ENCODE results near the gene PKN1. TPM values are rescaled to one million over a fixed set of nuclear protein-coding genes. Genes with fewer than 3 reads are reported as not detected.
A peak's percentile ranks its signal among the peaks of the same experiment; 100 is the strongest.

PKN1 gene
- total RNA-seq, 3 donors from 2014 or later (not counting 1 experiment from before 2014, with no cell fraction given) = 323 to 351 (median 350) TPM

DNA sequence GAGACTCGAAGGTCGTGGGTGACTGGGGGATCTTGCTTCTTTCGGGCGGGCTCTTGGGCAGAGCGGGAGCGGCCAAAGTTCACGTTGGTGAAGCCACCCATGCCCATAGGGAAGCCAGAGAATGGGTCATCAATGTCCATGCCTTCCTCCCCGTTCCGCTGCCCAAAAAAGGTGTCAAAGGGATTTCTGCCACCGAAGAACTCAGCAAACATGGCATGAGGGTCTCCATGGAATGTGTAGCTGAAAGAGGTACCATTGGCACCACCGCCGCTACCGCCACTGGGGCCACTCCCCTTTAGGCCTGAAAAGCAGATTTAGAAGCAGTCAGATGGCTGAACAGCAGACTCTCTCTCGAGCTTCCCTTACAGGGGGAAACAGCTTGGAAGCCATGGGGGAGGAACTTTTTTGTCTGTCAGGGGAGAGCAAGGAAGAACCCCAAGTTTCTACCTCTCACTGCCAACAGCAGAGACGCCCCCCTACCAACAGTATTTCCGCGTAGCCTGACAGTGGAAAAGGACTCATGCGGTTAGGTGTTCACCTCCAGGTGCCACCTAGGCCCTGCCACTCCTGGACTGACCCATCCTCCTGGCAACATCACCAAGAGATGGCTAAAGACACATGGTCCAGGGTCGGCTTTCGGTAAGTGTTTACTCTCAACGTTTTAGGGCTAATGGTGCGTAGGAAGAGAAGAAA is 83.8 kb downstream of the PKN1 start:
- Mint-ChIP-seq H3K27me3 (ENCODE audit: low read depth in 2 of 2) (no peaks in the 10 kb centered on the region), H3K9me3 (no peaks in the 10 kb centered on the region), H3K4me3 (peak overlapping the region; percentile 95), H3K36me3 (peaks cover 8% of the 10 kb centered on the region), H3K4me1 (peaks cover 31 to 50% of the 10 kb centered on the region in 2 donors), H3K27ac (peak overlapping the region; percentile 91 to 96)
- intact Hi-C loops (cut with micrococcal nuclease) = loop anchor here (5.0 kb wide), 1 partner anchor 100 kb away; the partner anchor contains the start of gene DDX39A
- no peaks in the 10 kb centered on the region for H3K9me3 ChIP-seq (ENCODE audit: control insufficient read depth, insufficient read depth, low read length)
- peak overlapping the region; percentile 52 for H3K27ac ChIP-seq (ENCODE audit: low read length)
- peak overlapping the region; percentile 99 for H3K4me3 ChIP-seq (ENCODE audit: low read length)
- peaks cover 34% of the 10 kb centered on the region for H3K36me3 ChIP-seq (ENCODE audit: control insufficient read depth, insufficient read depth, low read length)
- WGBS (ENCODE audit: insufficient coverage) = 47% methylated on average over 17 of the region's 22 CpGs
- no peaks in the 10 kb centered on the region for H3K27me3 ChIP-seq (ENCODE audit: control insufficient read depth, insufficient read depth, low read length)
- ATAC-seq = no peak
- TF ChIP-seq, protein P1, sequence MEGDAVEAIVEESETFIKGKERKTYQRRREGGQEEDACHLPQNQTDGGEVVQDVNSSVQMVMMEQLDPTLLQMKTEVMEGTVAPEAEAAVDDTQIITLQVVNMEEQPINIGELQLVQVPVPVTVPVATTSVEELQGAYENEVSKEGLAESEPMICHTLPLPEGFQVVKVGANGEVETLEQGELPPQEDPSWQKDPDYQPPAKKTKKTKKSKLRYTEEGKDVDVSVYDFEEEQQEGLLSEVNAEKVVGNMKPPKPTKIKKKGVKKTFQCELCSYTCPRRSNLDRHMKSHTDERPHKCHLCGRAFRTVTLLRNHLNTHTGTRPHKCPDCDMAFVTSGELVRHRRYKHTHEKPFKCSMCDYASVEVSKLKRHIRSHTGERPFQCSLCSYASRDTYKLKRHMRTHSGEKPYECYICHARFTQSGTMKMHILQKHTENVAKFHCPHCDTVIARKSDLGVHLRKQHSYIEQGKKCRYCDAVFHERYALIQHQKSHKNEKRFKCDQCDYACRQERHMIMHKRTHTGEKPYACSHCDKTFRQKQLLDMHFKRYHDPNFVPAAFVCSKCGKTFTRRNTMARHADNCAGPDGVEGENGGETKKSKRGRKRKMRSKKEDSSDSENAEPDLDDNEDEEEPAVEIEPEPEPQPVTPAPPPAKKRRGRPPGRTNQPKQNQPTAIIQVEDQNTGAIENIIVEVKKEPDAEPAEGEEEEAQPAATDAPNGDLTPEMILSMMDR (IDR thresholded peaks at IDR 0.05) = no peak
- H3K4me1 ChIP-seq (ENCODE audit: control insufficient read depth, insufficient read depth, low read length) = peaks cover 52% of the 10 kb centered on the region
- DNase-seq = peak in 1 of 2 donors; percentile 41

DNA sequence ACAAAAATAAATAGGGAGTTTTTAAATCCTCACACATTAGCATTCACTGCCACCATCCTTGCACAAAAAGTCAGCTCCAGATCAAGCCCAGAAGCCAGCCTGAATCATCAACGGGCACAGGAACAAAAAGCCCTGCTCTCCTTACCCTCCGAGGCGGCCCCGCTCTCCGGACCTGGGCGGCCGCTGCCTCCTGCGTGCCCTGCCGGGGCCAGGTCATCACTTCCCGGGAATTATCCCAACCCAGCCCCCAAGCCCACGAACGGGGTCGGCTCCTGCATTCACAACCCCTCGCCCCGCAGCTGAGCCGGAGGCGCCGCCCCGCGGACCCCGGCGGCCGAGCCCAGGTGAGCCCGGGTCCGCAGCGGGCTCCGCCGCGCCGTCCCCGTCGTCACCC is 84.3 kb downstream of the PKN1 start:
- peaks cover 57% of the 10 kb centered on the region for H3K4me1 ChIP-seq (ENCODE audit: control insufficient read depth, insufficient read depth, low read length)
- DNase-seq (peak in 1 of 2 donors; percentile 44), ATAC-seq (no peak)
- peak overlapping the region; percentile 91 to 96 for H3K27ac Mint-ChIP-seq
- H3K4me3 Mint-ChIP-seq = peak overlapping the region; percentile 95
- H3K27me3 ChIP-seq (ENCODE audit: control insufficient read depth, insufficient read depth, low read length) = no peaks in the 10 kb centered on the region
- peaks cover 34% of the 10 kb centered on the region for H3K36me3 ChIP-seq (ENCODE audit: control insufficient read depth, insufficient read depth, low read length)
- no peaks in the 10 kb centered on the region for H3K27me3 Mint-ChIP-seq (ENCODE audit: low read depth in 2 of 2)
- peaks cover 36 to 56% of the 10 kb centered on the region in 2 donors for H3K4me1 Mint-ChIP-seq
- TF ChIP-seq, protein P1 (IDR thresholded peaks at IDR 0.05) = no peak
- peak overlapping the region; percentile 99 for H3K4me3 ChIP-seq (ENCODE audit: low read length)
- WGBS (ENCODE audit: insufficient coverage) = under 1% methylated on average over 32 of the region's 32 CpGs
- H3K27ac ChIP-seq (ENCODE audit: low read length) = peak overlapping the region; percentile 52
- H3K9me3 ChIP-seq (ENCODE audit: control insufficient read depth, insufficient read depth, low read length) = no peaks in the 10 kb centered on the region
- intact Hi-C loops (cut with micrococcal nuclease) = loop anchor here (5.0 kb wide), 1 partner anchor 100 kb away; the partner anchor contains the start of gene DDX39A
- H3K9me3 Mint-ChIP-seq = no peaks in the 10 kb centered on the region
- H3K36me3 Mint-ChIP-seq = peaks cover 8% of the 10 kb centered on the region

DNA sequence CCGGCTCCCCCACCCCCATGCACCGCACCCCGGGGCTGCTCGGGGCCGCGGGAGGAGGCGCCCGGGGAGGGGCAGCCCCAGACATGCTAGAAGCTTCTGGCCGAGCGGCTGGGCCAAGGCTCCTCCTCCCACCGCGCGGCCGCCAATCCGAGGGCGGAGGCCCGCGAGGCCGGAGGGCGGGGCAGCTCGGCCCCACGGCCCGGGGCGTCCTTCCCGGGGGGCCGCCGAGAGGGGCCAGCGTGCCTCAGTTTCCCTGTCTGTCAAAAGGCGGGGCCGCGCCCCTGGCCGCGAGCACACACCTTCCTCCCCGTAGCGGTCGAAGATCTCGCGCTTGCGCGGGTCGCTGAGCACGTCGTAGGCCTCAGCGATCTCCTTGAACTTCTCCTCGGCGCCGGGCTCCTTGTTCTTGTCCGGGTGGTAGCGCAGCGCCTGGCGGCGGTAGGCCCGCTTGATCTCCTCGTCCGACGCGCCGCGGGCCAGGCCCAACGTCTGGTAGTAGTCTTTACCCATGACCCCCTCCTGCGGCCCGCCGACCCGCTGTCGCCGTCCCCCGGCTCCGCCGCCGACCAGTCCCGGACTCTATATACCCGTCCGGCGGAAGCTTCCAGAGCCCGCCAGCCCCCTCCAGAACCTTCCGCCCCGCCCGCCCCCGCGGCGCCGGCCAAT is 84.9 kb downstream of the PKN1 start, which contains the start of gene DNAJB1:
TSS of gene DNAJB1 (minus strand) at position 558 of the 666 bp plus-strand sequence. CDS start at position 510, 48 bp downstream.
- H3K27ac Mint-ChIP-seq = peak within 1 kb of the TSS; percentile 91 to 96
- H3K27me3 Mint-ChIP-seq (ENCODE audit: low read depth in 2 of 2) = no peaks in the 10 kb centered on the region
- no peaks in the 10 kb centered on the region for H3K27me3 ChIP-seq (ENCODE audit: control insufficient read depth, insufficient read depth, low read length)
- DNase-seq (peak; percentile 71 to 76), ATAC-seq (peak; percentile 40 to 72 (median 58))
- H3K9me3 ChIP-seq (ENCODE audit: control insufficient read depth, insufficient read depth, low read length) = no peaks in the 10 kb centered on the region
- intact Hi-C loops (cut with micrococcal nuclease) = loop anchor here (1.0 to 5.0 kb wide), 2 partner anchors 11 to 101 kb away; partner anchors contain the start of genes DDX39A and TECR
- H3K4me3 Mint-ChIP-seq = peak within 1 kb of the TSS; percentile 95
- H3K36me3 ChIP-seq (ENCODE audit: control insufficient read depth, insufficient read depth, low read length) = peaks cover 33% of the 10 kb centered on the region
- WGBS (ENCODE audit: insufficient coverage) = under 1% methylated on average over 81 of the region's 82 CpGs
- H3K4me1 ChIP-seq (ENCODE audit: control insufficient read depth, insufficient read depth, low read length) = peaks cover 62% of the 10 kb centered on the region
- H3K4me1 Mint-ChIP-seq = peaks cover 41 to 61% of the 10 kb centered on the region in 2 donors
- H3K27ac ChIP-seq (ENCODE audit: low read length) = peak within 1 kb of the TSS; percentile 99
- H3K36me3 Mint-ChIP-seq = peaks cover 8% of the 10 kb centered on the region
- H3K4me3 ChIP-seq (ENCODE audit: low read length) = peak within 1 kb of the TSS; percentile 99
- no peaks in the 10 kb centered on the region for H3K9me3 Mint-ChIP-seq
- TF ChIP-seq, protein P1 (IDR thresholded peaks at IDR 0.05) = no peak
